ENCODE data around the gene UGT1A4.
"Not testable (repeated sequence)": the region's sequence is repeated elsewhere in the genome, so short reads cannot be mapped to it uniquely, and the experiment has no call there.

Gene UGT1A4

GRCh38 chr2:233751212-233752009 lies 32.9 kb downstream of the UGT1A4 start:
- not testable (repeated sequence) for DNase-seq; H3K4me3 Mint-ChIP-seq; H3K27ac Mint-ChIP-seq; H3K36me3 Mint-ChIP-seq (ENCODE audit: low read depth); H3K4me1 Mint-ChIP-seq (ENCODE audit: low read depth)
- peaks cover 36% of the 10 kb centered on the region for H3K27me3 Mint-ChIP-seq
- H3K9me3 Mint-ChIP-seq, result peaks cover 13% of the 10 kb centered on the region

- DNase-seq, result no peak
- Mint-ChIP-seq H3K9me3 (peaks cover 9% of the 10 kb centered on the region), H3K27ac (no peak overlapping the region), H3K4me1 (ENCODE audit: low read depth) (no peaks in the 10 kb centered on the region), H3K36me3 (ENCODE audit: low read depth) (no peaks in the 10 kb centered on the region), H3K4me3 (no peak overlapping the region), H3K27me3 (peaks cover 22% of the 10 kb centered on the region)
Measured at GRCh38 chr2:233754872-233755611, 36.5 kb downstream of the UGT1A4 start.

GRCh38 chr2:233756429-233757081 lies 38.0 kb downstream of the UGT1A4 start:
- no peaks in the 10 kb centered on the region for H3K9me3 Mint-ChIP-seq
- no peaks in the 10 kb centered on the region for H3K36me3 Mint-ChIP-seq (ENCODE audit: low read depth)
- H3K27ac Mint-ChIP-seq, result no peak overlapping the region
- no peak for DNase-seq
- H3K27me3 Mint-ChIP-seq, result peaks cover 20% of the 10 kb centered on the region
- no peaks in the 10 kb centered on the region for H3K4me1 Mint-ChIP-seq (ENCODE audit: low read depth)
- no peak overlapping the region for H3K4me3 Mint-ChIP-seq

GRCh38 chr2:233758141-233758540 lies 39.6 kb downstream of the UGT1A4 start:
- Mint-ChIP-seq H3K4me3 (no peak overlapping the region), H3K36me3 (ENCODE audit: low read depth) (no peaks in the 10 kb centered on the region), H3K4me1 (ENCODE audit: low read depth) (no peaks in the 10 kb centered on the region), H3K27ac (no peak overlapping the region), H3K9me3 (no peaks in the 10 kb centered on the region), H3K27me3 (peaks cover 20% of the 10 kb centered on the region)
- DNase-seq, result no peak

GRCh38 chr2:233758849-233759248 lies 40.3 kb downstream of the UGT1A4 start:
- H3K27ac Mint-ChIP-seq, result no peak overlapping the region
- no peaks in the 10 kb centered on the region for H3K36me3 Mint-ChIP-seq (ENCODE audit: low read depth)
- peaks cover 20% of the 10 kb centered on the region for H3K27me3 Mint-ChIP-seq
- no peak overlapping the region for H3K4me3 Mint-ChIP-seq
- no peak for DNase-seq
- H3K4me1 Mint-ChIP-seq (ENCODE audit: low read depth), result no peaks in the 10 kb centered on the region
- no peaks in the 10 kb centered on the region for H3K9me3 Mint-ChIP-seq

GRCh38 chr2:233760043-233760442 lies 41.5 kb downstream of the UGT1A4 start, which contains the start of gene UGT1A1:
UGT1A1 (plus strand) TSS chr2:233760270; CDS start chr2:233760288, 18 bp downstream.
- H3K4me1 Mint-ChIP-seq (ENCODE audit: low read depth), result no peaks in the 10 kb centered on the region
- no peak within 1 kb of the TSS for H3K27ac Mint-ChIP-seq
- H3K27me3 Mint-ChIP-seq, result peaks cover 21% of the 10 kb centered on the region

GRCh38 chr2:233761040-233761769 lies 42.7 kb downstream of the UGT1A4 start:
- no peaks in the 10 kb centered on the region for H3K36me3 Mint-ChIP-seq (ENCODE audit: low read depth)
- H3K27ac Mint-ChIP-seq, result no peak overlapping the region
- no peak for DNase-seq
- H3K27me3 Mint-ChIP-seq, result peaks cover 24% of the 10 kb centered on the region
- H3K4me3 Mint-ChIP-seq, result no peak overlapping the region
- no peaks in the 10 kb centered on the region for H3K4me1 Mint-ChIP-seq (ENCODE audit: low read depth)
- no peaks in the 10 kb centered on the region for H3K9me3 Mint-ChIP-seq

More at GRCh38 chr2:233760043-233760442, 41.5 kb downstream of the UGT1A4 start, which contains the start of gene UGT1A1:
- Mint-ChIP-seq H3K9me3 (no peaks in the 10 kb centered on the region), H3K4me3 (no peak within 1 kb of the TSS), H3K36me3 (ENCODE audit: low read depth) (no peaks in the 10 kb centered on the region)
- DNase-seq, result no peak

GRCh38 chr2:233764264-233764663 lies 45.7 kb downstream of the UGT1A4 start:
- no peaks in the 10 kb centered on the region for H3K4me1 Mint-ChIP-seq (ENCODE audit: low read depth)
- no peaks in the 10 kb centered on the region for H3K9me3 Mint-ChIP-seq
- H3K27me3 Mint-ChIP-seq, result peaks cover 28% of the 10 kb centered on the region
- no peaks in the 10 kb centered on the region for H3K36me3 Mint-ChIP-seq (ENCODE audit: low read depth)
- H3K27ac Mint-ChIP-seq, result no peak overlapping the region
- DNase-seq, result no peak
- H3K4me3 Mint-ChIP-seq, result no peak overlapping the region

- H3K4me3 Mint-ChIP-seq, result no peak overlapping the region
- peaks cover 31% of the 10 kb centered on the region for H3K27me3 Mint-ChIP-seq
- no peaks in the 10 kb centered on the region for H3K36me3 Mint-ChIP-seq (ENCODE audit: low read depth)
- no peaks in the 10 kb centered on the region for H3K9me3 Mint-ChIP-seq
- H3K27ac Mint-ChIP-seq, result no peak overlapping the region
- H3K4me1 Mint-ChIP-seq (ENCODE audit: low read depth), result no peaks in the 10 kb centered on the region
- no peak for DNase-seq
Measured at GRCh38 chr2:233764761-233765160, 46.2 kb downstream of the UGT1A4 start.

GRCh38 chr2:233766416-233766815 lies 47.9 kb downstream of the UGT1A4 start:
- Mint-ChIP-seq H3K4me3 (no peak overlapping the region), H3K9me3 (no peaks in the 10 kb centered on the region), H3K27me3 (peaks cover 31% of the 10 kb centered on the region), H3K36me3 (ENCODE audit: low read depth) (no peaks in the 10 kb centered on the region), H3K4me1 (ENCODE audit: low read depth) (no peaks in the 10 kb centered on the region), H3K27ac (no peak overlapping the region)
- no peak for DNase-seq

- H3K27ac Mint-ChIP-seq, result no peak overlapping the region
- H3K4me1 Mint-ChIP-seq (ENCODE audit: low read depth), result no peaks in the 10 kb centered on the region
- no peak overlapping the region for H3K4me3 Mint-ChIP-seq
- H3K27me3 Mint-ChIP-seq, result peaks cover 34% of the 10 kb centered on the region
- H3K36me3 Mint-ChIP-seq (ENCODE audit: low read depth), result no peaks in the 10 kb centered on the region
- no peaks in the 10 kb centered on the region for H3K9me3 Mint-ChIP-seq
- DNase-seq, result no peak
Measured at GRCh38 chr2:233768076-233768475, 49.5 kb downstream of the UGT1A4 start.

- Mint-ChIP-seq H3K27ac (no peak overlapping the region), H3K4me3 (no peak overlapping the region), H3K9me3 (no peaks in the 10 kb centered on the region), H3K36me3 (ENCODE audit: low read depth) (no peaks in the 10 kb centered on the region), H3K4me1 (ENCODE audit: low read depth) (no peaks in the 10 kb centered on the region), H3K27me3 (peaks cover 28% of the 10 kb centered on the region)
- no peak for DNase-seq
Measured at GRCh38 chr2:233769260-233769659, 50.7 kb downstream of the UGT1A4 start.

- no peak overlapping the region for H3K27ac Mint-ChIP-seq
- no peaks in the 10 kb centered on the region for H3K36me3 Mint-ChIP-seq (ENCODE audit: low read depth)
- peaks cover 14% of the 10 kb centered on the region for H3K9me3 Mint-ChIP-seq
- H3K4me1 Mint-ChIP-seq (ENCODE audit: low read depth), result no peaks in the 10 kb centered on the region
- H3K4me3 Mint-ChIP-seq, result no peak overlapping the region
- H3K27me3 Mint-ChIP-seq, result peaks cover 21% of the 10 kb centered on the region
- DNase-seq, result no peak
Measured at GRCh38 chr2:233772153-233772552, 53.6 kb downstream of the UGT1A4 start.

GRCh38 chr2:233772583-233772982 lies 54.0 kb downstream of the UGT1A4 start:
- H3K27ac Mint-ChIP-seq, result no peak overlapping the region
- no peaks in the 10 kb centered on the region for H3K36me3 Mint-ChIP-seq (ENCODE audit: low read depth)
- H3K27me3 Mint-ChIP-seq, result peaks cover 18% of the 10 kb centered on the region
- peaks cover 14% of the 10 kb centered on the region for H3K9me3 Mint-ChIP-seq
- no peak for DNase-seq
- no peak overlapping the region for H3K4me3 Mint-ChIP-seq
- H3K4me1 Mint-ChIP-seq (ENCODE audit: low read depth), result no peaks in the 10 kb centered on the region

Data from activated T-cell treated with anti-CD3 and anti-CD28 coated beads, Interleukin-2, amount 50 U/mL, for 24 hours (primary cell).